Keratinocyte (primary cell): Measurements from ENCODE around the gene ISX.

Experiments used
- CTCF ChIP-seq, 3 experiments: IDR thresholded peaks in 1 of 3; conservative IDR thresholded peaks in 1 of 3; optimal IDR thresholded peaks in 1 of 3; 2 replicates in 2 of 3; 3 replicates in 1 of 3; pipeline versions ENCODE3 to v1.5.1; 2011; ENCODE audit warnings: low read length in 3 of 3, mild to moderate bottlenecking in 3 of 3, moderate library complexity in 2 of 3, control low read depth in 1 of 3, inconsistent platforms in 1 of 3; ENCODE audit not compliant: insufficient read depth in 2 of 3; ENCODE audit errors: extremely low read depth in 1 of 3
- EZH2 ChIP-seq: IDR thresholded peaks from one replicate; pipeline ENCODE4 v1.6.1; 2012; ENCODE audit warnings: inconsistent platforms, mild to moderate bottlenecking, low read length, moderate library complexity

DNA sequence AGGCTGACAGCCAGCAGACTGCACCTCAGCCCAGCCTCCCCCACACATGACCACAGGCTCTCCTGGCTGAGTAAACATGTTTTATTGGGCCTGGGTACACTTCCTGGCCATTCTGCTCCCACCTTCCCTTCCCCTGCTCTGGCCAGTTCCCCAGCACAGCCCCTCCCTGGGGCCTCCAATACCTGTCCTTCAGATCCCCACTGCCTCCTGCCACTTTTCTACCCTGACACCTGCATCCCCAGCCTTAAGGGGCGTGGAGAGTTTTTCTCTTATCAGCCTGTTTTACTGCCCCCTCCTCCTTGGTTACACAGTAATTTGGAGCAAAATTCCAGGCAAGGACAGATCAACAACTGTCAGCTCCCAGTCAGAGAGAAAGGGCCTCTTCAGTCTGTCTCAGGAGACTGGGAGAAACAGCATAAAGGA lies at the start of gene ISX:
- TF ChIP-seq CTCF (optimal IDR thresholded peaks at IDR 0.05 in 1 of 3, IDR thresholded peaks at IDR 0.05 in 1 of 3, conservative IDR thresholded peaks at IDR 0.05 in 1 of 3; ENCODE audit: extremely low read depth in 1 of 3, insufficient read depth in 2 of 3, low read length in 3 of 3) (no peak), EZH2 (no peak)
